ENCODE data around the gene NRG2.

GRCh38 chr5:139942243-139942642 lies 100.9 kb downstream of the NRG2 start:
- TF ChIP-seq ARNTL (CRISPR knock-in tag; IDR thresholded peaks at IDR 0.05; ENCODE audit: borderline replicate concordance, low read depth) (no peak), ZFP30 (CRISPR knock-in tag; IDR thresholded peaks at IDR 0.05) (no peak), CSRNP3 (CRISPR knock-in tag; IDR thresholded peaks at IDR 0.05) (no peak), OSR1 (CRISPR knock-in tag; IDR thresholded peaks at IDR 0.05) (no peak), GLIS3 (CRISPR knock-in tag; IDR thresholded peaks at IDR 0.05) (no peak), ZNF70 (CRISPR knock-in tag; IDR thresholded peaks at IDR 0.05) (no peak), CREB5 (CRISPR knock-in tag; IDR thresholded peaks at IDR 0.05; ENCODE audit: low read depth) (no peak), PPARA (CRISPR knock-in tag; IDR thresholded peaks at IDR 0.05; ENCODE audit: borderline replicate concordance) (no peak), TOX (CRISPR knock-in tag; IDR thresholded peaks at IDR 0.05; ENCODE audit: borderline replicate concordance) (no peak), ZNF8 (CRISPR knock-in tag; IDR thresholded peaks at IDR 0.05) (no peak), ESRRG (CRISPR knock-in tag; IDR thresholded peaks at IDR 0.05) (no peak)
